HG03280 (cell line): ENCODE results near the gene SEMA7A.
"Not testable (repeated sequence)": the region's sequence is repeated elsewhere in the genome, so short reads cannot be mapped to it uniquely, and the experiment has no call there.

Source experiments
- ATAC-seq: cut with Tn5 transposase; IDR thresholded peaks from one replicate; pipeline ENCODE4 v1.9.1; 2021; ENCODE audit warnings: mild to moderate bottlenecking, moderate library complexity; ENCODE audit not compliant: unreplicated experiment

The SEMA7A gene

DNA sequence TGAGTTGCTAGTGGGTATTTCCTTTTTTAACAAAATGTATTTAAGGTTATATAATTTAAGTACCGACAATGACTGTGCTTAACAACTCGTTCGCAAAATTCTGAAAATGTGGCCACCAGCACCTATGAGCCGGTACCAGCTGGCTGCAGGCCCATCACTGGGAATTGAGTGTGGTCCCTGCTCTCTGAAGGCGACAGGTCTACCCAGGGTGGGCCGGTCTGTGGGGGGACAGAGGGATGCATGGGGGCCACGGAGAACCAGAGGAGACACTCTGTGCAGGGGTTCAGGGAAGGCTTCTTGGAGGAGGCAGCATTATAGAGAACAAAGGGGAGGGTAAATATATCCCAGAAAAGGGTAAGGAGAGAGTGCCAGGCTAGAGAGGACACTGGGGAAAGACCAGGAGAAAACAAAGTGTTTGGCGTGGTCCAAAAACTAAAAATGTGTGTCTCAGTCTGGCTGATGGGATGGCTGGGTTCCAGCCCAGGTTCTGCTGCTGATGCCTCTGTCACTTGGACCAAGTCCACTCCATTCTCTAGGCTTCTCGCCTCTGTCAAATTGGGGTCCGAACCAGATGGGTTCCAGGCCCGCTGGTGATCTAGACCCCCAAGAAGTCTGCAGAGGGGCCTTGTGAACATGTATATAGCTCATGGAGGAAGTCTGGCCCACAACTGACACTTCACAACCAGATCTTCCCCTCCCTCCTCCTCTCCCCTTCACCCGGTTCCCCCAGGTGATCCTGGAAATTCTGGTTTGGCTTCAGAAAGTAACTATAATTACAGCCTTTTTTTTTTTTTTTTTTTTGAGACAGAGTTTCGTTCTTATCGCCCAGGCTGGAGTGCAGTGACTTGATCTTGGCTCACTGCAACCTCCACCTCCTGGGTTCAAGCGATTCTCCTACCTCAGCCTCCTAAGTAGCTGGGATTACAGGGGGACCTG lies 55.7 kb downstream of the SEMA7A start:
- no peak for ATAC-seq

DNA sequence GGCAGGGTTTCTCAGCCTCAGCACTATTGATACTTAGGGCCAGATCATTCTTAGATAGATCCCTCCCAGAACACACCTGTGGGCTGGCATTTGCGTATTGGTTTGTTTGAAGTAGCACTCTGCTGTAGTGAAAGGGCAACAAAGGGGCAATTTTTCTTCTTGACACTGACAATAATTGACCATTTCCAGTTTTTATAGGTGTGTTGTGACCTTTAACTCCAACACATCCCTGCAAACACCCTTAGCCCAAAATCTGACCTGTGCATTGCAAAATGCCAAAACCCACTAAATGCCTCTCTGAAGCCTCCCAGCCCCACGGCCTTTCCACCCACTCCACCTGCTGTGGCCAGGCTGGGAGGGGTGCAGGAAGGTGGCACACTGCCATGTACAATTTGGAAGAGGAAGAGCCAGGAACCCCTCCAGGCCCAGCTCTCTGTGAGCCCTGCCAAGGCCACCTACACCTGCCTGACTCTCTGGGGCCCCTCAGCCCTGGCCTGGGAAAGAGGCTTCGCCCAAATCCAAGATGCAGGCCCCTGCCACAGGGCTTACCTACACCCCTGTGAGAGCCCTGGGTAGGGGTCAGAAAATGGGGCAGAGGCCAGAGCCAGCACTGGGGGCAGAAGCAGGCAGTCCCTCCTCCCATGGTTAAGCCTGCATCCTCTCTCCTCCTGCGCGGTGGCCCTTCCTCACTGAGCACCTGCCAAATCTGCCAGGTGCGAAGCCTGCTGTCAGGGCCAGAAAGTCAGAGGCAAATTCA lies 56.8 kb downstream of the SEMA7A start:
- ATAC-seq = no peak

DNA sequence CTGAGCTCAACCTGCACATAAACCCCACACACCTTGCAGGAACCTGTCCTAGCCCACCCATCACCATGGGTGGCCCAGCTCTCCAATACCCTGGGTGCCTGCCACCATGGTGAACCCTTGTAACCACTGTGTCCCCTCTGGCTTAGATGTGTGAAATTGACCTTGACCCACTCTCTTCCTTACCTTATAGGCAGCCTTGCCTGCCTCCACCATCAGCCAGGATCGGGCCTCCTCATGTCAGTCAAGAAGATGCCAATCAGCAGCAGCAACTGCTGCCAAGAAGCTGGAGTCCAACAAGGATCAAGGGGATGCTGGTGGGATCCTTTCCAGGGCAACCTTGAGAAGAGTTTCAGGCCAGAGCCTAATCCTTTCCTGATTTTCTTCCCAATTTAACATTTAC lies 57.5 kb downstream of the SEMA7A start:
- ATAC-seq = no peak

DNA sequence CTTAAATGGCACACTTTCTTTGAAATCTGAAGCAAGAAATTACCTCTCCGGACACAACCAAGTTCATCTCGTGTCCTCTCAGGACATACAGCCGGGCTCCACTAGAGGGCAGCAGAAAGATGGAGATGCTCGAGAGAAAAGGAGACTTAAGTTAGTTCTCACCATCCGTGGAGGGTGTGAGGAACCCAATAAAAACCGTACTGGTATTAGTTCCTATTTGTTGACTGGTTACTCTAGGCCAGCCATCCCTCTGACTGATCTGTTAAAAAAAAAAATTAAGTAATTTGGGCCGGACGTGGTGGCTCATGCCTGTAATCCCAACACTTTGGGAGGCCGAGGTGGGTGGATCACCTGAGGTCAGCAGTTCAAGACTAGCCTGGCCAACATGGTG lies 58.5 kb downstream of the SEMA7A start:
- no peak for ATAC-seq

DNA sequence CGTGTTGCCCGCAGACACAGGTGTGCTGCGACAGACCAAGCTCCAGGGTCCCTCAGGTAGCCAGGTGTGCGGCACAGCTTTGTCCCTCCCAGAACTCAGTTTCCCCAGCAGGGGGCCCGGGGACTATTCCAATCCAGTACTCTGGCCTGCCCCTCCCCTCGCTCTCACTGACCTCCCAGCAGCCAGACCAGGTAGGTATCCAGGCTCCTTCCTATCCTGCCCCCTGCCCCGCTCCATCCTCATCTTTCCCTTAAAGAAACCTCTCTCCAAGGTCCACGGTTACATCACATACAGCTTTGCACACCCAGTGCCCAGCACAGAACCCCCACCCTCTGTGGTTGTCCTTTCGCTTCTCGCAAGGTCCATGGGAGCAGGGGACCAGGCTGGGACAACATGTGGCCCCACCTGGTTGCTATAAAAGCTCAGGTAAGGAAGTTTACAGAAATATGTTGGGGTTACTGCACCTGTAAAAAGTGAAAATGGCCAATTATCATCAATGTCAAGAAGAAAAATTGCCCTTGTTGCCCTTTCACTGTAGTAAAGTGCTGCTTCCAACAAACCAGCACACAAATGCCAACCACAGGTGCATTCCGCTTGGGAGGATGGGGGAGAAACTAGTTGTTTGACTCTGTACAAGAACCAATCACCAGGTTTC lies 59.0 kb downstream of the SEMA7A start:
- no peak for ATAC-seq

GRCh38 chr15:74373731-74374647 lies 59.8 kb downstream of the SEMA7A start:
- ATAC-seq = peak; percentile 82

GRCh38 chr15:74373056-74373650 lies 60.6 kb downstream of the SEMA7A start:
- ATAC-seq = no peak

- ATAC-seq = no peak
Measured at GRCh38 chr15:74370471-74370870, 63.3 kb downstream of the SEMA7A start.

GRCh38 chr15:74369756-74370155 lies 64.0 kb downstream of the SEMA7A start:
- ATAC-seq = no peak

DNA sequence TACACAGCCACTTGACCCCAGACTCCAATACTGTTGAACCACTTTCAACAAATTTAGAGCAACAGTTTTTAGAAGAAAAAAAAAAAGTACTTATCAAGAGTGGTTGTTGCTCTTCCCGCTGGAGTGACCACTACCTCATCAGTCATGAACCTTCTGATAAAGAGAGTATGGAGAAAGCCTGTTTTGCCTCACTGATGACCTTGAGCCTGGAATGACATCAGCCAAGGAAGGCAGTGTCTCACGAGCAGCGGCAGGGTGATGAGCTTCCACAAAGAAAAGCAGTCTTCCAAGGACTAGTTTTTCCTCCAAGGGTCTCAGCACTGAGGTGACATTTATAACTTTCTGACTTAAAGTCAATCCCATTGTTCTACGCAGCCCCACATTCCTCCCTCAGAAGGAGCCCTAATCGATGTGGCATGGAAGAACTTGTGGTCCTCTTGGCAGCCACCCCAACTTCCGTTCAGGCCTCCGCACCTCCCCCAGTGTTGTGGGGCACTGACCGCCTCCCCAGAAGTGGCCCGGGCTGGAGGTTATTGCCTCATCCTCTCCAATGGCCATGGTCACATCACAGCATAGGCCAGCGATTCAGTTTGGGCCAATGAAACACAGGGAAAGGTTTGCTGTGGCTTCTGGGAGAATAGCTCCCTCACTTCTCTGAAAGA lies 64.5 kb downstream of the SEMA7A start:
- no peak for ATAC-seq

GRCh38 chr15:74368121-74368520 lies 65.6 kb downstream of the SEMA7A start:
- no peak for ATAC-seq

DNA sequence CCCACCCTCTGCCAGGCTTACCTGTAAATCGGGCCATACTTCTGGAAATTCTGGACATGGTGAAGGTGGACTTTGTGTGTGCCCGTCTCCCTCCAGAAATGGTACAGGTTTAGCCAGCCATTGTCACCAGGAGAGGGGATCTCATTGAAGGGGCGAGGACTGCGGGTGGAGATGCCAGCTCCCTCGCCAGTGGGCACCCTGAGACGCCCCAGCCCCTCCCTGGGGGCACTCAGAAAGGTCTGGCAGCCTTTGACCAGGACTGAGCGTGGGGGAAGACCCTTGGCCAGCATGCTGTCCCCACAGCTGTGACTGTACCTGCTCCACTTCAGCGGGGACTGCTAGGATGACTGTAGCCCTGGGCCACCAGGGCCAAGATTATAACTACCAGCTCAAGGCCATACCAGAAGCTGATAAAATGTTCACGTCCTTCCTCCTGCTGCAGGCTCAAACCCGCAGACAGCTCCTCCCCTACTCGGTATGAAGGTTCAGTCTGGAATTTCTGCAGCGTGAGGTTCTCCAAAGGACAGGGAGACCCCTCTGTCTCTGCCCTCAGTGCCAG lies 66.4 kb downstream of the SEMA7A start, which contains the start of gene CYP11A1:
TSS of gene CYP11A1 (minus strand) at position 351 of the 559 bp plus-strand sequence. CDS start at position 290, 61 bp downstream.
- no peak for ATAC-seq

DNA sequence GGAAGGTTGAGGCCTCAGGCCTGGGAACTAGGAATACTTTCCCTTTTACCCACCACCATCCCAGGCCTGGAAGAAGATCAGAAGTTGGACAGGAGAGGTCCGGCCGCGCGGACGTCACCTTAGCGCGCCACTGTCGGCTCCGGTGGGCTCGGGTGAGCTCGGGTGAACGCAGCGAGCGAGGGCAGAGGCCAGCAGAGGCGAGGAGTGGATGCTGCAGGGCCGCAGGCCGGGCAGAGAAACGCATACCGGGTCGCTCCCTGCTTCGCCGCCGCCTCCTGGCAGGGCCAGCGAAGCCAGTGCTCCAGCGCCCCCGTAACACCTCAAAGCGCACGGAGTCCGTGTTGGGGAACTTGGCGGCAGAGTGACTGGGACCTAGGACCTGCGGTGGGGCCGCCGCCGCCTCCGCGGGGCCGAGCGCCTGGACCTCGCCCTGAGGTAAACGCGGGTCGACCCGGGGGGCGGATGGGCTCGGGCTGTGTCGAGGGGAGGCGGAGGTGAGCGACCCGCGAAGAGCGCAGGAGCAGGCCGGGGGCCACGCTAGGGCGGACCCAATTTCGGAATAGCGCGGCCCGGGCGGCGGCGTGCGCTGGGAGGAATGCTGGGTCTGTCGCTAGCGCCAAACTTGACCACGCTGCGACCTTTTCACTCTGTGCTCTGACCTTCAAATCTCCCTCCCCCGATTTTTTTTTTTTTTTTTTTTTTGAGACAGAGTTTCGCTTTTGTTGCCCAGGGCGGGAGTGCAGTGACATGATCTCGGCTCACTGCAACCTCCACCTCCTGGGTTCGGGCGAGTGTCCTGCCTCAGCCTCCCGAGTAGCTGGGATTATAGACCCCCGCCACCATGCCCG lies 67.9 kb downstream of the SEMA7A start:
- ATAC-seq = no peak

GRCh38 chr15:74364936-74365597 lies 68.7 kb downstream of the SEMA7A start:
- no peak for ATAC-seq

- no peak for ATAC-seq
Measured at GRCh38 chr15:74362482-74362881, 71.3 kb downstream of the SEMA7A start.

DNA sequence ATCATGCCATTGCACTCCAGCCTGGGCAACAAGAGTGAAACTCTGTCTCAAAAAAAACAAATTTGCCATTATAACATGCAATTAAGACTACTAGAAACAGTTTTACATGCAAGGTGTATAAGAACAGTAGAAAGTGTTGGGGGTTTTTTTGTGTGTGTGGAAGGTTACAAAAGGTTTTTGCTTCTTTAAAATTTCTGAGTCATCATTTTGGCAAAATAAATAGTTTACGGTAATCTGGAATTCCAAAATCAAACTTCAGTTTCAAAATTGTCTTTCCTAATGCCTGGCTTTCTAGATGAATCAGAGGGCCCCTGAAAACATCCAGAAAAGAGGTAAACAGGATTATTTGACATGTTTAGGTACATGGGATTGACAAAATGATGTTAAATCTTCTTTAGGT lies 72.9 kb downstream of the SEMA7A start:
- not testable (repeated sequence) for ATAC-seq

GRCh38 chr15:74359376-74359775 lies 74.4 kb downstream of the SEMA7A start:
- not testable (repeated sequence) for ATAC-seq
